IMR-90 (cell line): ENCODE measurements around the gene CDCP2. TPM values are rescaled to one million over a fixed set of nuclear protein-coding genes. Genes with fewer than 3 reads are reported as not detected.

Experiments used
- ATAC-seq: fragments of 200-7000 bp; cut with Tn5 transposase; 2 replicates; pipeline ENCODE4 v1.9.1; 2020; ENCODE audit warnings: low read depth, mild to moderate bottlenecking, moderate library complexity
- BruUV-seq: library from RNA; stranded (reverse); fragments of 400-500 nt; replicated peaks from 2 replicates; lab custom pipeline; 2021; lab: Mats Ljungman, UMichigan
- CTCF ChIA-PET: fragments of 300-600 bp; formaldehyde crosslinking; extraction: SDS; loops from one replicate; lab custom pipeline; 2021; ENCODE audit warnings: antibody characterized with exemption; lab: Yijun Ruan, JAX
- POLR2A ChIA-PET: fragments of 300-600 bp; sonication (Branson Sonifier 250); formaldehyde crosslinking; loops from one replicate; lab custom pipeline; 2022; ENCODE audit warnings: antibody characterized with exemption; ENCODE audit not compliant: unreplicated experiment; lab: Charles Lee
- DNase-seq: peaks from one replicate; pipeline ENCODE4 v3.0.0; 2013
- H2AFZ ChIP-seq: replicated peaks from 2 replicates; pipeline ENCODE3; 2013; ENCODE audit warnings: low read length, mild to moderate bottlenecking; ENCODE audit not compliant: poor library complexity
- H2AK5ac ChIP-seq: 2 replicates; pipeline ENCODE4 v1.6.1; 2013; ENCODE audit warnings: low read depth, low read length, inconsistent platforms
- H2AK9ac ChIP-seq: replicated peaks from 2 replicates; pipeline ENCODE3; 2013; ENCODE audit warnings: mild to moderate bottlenecking, low read depth, low read length, moderate library complexity; ENCODE audit not compliant: poor library complexity
- H2BK120ac ChIP-seq: 2 replicates; pipeline ENCODE4 v1.6.1; 2013; ENCODE audit warnings: low read depth, low read length, inconsistent platforms
- H2BK15ac ChIP-seq: 3 replicates; pipeline ENCODE4 v1.6.1; 2013; ENCODE audit warnings: low read depth, low read length, inconsistent platforms
- H2BK20ac ChIP-seq: 2 replicates; pipeline ENCODE4 v1.6.1; 2013; ENCODE audit warnings: low read depth, mild to moderate bottlenecking, inconsistent platforms, low read length, moderate library complexity
- H2BK5ac ChIP-seq: 2 replicates; pipeline ENCODE4 v1.6.1; 2013; ENCODE audit warnings: mild to moderate bottlenecking, low read depth, low read length, inconsistent platforms; ENCODE audit not compliant: poor library complexity, severe bottlenecking
- H3K14ac ChIP-seq: replicated peaks from 2 replicates; pipeline ENCODE4 v1.6.1; 2013; ENCODE audit warnings: low read depth, low read length, inconsistent platforms
- H3K18ac ChIP-seq: 2 replicates; pipeline ENCODE4 v1.6.1; 2013; ENCODE audit warnings: low read depth, low read length, control low read depth
- H3K23ac ChIP-seq: 2 replicates; pipeline ENCODE4 v1.6.1; 2013; ENCODE audit warnings: low read depth, low read length, inconsistent platforms
- H3K27ac ChIP-seq: 2 replicates; pipeline ENCODE4 v1.5.1; 2013; ENCODE audit warnings: mild to moderate bottlenecking, control low read depth, low read length; ENCODE audit not compliant: insufficient read depth
- H3K27me3 ChIP-seq: 2 replicates; pipeline ENCODE4 v1.6.1; 2013; ENCODE audit warnings: low read length; ENCODE audit not compliant: control insufficient read depth, insufficient read depth
- H3K36me3 ChIP-seq: 2 replicates; pipeline ENCODE4 v1.6.1; 2013; ENCODE audit warnings: low read length, mixed read lengths; ENCODE audit not compliant: control insufficient read depth, insufficient read depth
- H3K4ac ChIP-seq: 2 replicates; pipeline ENCODE4 v1.6.1; 2013; ENCODE audit warnings: low read depth, low read length, inconsistent platforms
- H3K4me1 ChIP-seq: 2 replicates; pipeline ENCODE4 v1.6.1; 2013; ENCODE audit warnings: low read length, mixed read lengths; ENCODE audit not compliant: control insufficient read depth, insufficient read depth
- H3K4me2 ChIP-seq: 2 replicates; pipeline ENCODE4 v1.6.1; 2013; ENCODE audit warnings: low read depth, mild to moderate bottlenecking, control low read depth, low read length, moderate library complexity
- H3K4me3 ChIP-seq: 2 replicates; pipeline ENCODE4 v1.5.1; 2013; ENCODE audit warnings: low read depth, mild to moderate bottlenecking, control low read depth, low read length, moderate library complexity; ENCODE audit not compliant: insufficient read depth
- H3K56ac ChIP-seq: 2 replicates; pipeline ENCODE4 v1.6.1; 2013; ENCODE audit warnings: low read length, inconsistent platforms; ENCODE audit not compliant: insufficient read depth; ENCODE audit errors: extremely low read depth
- H3K79me1 ChIP-seq, 2 experiments: 2 replicates each; pipeline ENCODE4 v1.6.1; 2013; ENCODE audit warnings: low read length in 2 of 2, inconsistent platforms in 1 of 2, low read depth in 1 of 2
- H3K9ac ChIP-seq: 2 replicates; pipeline ENCODE4 v1.6.1; 2013; ENCODE audit warnings: low read depth, low read length, control low read depth
- H3K9me1 ChIP-seq: 2 replicates; pipeline ENCODE4 v1.6.1; 2013; ENCODE audit warnings: low read length, inconsistent platforms; ENCODE audit not compliant: insufficient read depth
- H3K9me3 ChIP-seq: 2 replicates; pipeline ENCODE4 v1.6.1; 2013; ENCODE audit warnings: low read length; ENCODE audit not compliant: control insufficient read depth, insufficient read depth
- H4K20me1 ChIP-seq: 2 replicates; pipeline ENCODE4 v1.6.1; 2013; ENCODE audit warnings: low read length, inconsistent platforms; ENCODE audit not compliant: insufficient read depth
- H4K5ac ChIP-seq: 2 replicates; pipeline ENCODE4 v1.6.1; 2013; ENCODE audit warnings: mild to moderate bottlenecking, low read depth, low read length, control low read depth
- H4K8ac ChIP-seq, 2 experiments: 2 replicates each; pipeline ENCODE4 v1.6.1; 2013; ENCODE audit warnings: low read depth in 2 of 2, low read length in 2 of 2, control low read depth in 1 of 2, inconsistent platforms in 1 of 2
- H4K91ac ChIP-seq: 2 replicates; pipeline ENCODE4 v1.6.1; 2013; ENCODE audit warnings: low read depth, low read length, inconsistent platforms; ENCODE audit not compliant: insufficient read depth
- MAFK ChIP-seq: IDR thresholded peaks from 2 replicates; pipeline ENCODE4 v1.6.1; 2012; ENCODE audit warnings: low read depth, low read length, improper control_type of control experiment
- SMC3 ChIP-seq: fragments of 150-350 bp; IDR thresholded peaks from 2 replicates; pipeline ENCODE4 v1.6.1; 2016; ENCODE audit warnings: low read depth, mild to moderate bottlenecking, antibody characterized with exemption, low read length, moderate library complexity
- USF2 ChIP-seq: fragments of 150-350 bp; IDR thresholded peaks from 2 replicates; pipeline ENCODE4 v1.6.1; 2017; ENCODE audit warnings: mild to moderate bottlenecking, antibody characterized with exemption, low read length, low read depth
- WGBS, 2 experiments: methylation state at CpG; one replicate each; pipeline versions ENCODE4 v1.1.5 to v1.1.7; 2013; ENCODE audit warnings: missing lambda C conversion rate in 2 of 2; ENCODE audit not compliant: insufficient read length in 1 of 2; ENCODE audit errors: extremely low coverage in 2 of 2; 5-methylcytosine and 5-hydroxymethylcytosine counted together
- dilution Hi-C: fragments of 300-500 bp; cut with HindIII; formaldehyde crosslinking; loops from one replicate; pipeline ENCODE4 v1.14.3; 2018; ENCODE audit warnings: low sequenced_read_pairs; ENCODE audit not compliant: unreplicated experiment
- in situ Hi-C: fragments of 300-500 bp; cut with MboI; formaldehyde crosslinking; loops from 3 replicates; pipeline ENCODE4 v1.14.3; 2019; ENCODE audit warnings: low sequenced_read_pairs, inconsistent platforms, mixed read lengths
- intact Hi-C: fragments of 100-400 bp; cut with micrococcal nuclease; formaldehyde crosslinking; loops from 2 replicates; pipeline ENCODE4 v1.10.0; 2022
- polyA plus RNA-seq, 3 experiments: library from polyadenylated mRNA; depleted of rRNA; stranded (reverse); fragments of >200 nt; gene quantifications; 2 replicates each; pipeline ENCODE4 v1.2.3, GENCODE V29; 2012; ENCODE audit warnings: low replicate concordance in 1 of 3
- total RNA-seq: library from RNA; depleted of rRNA; stranded (reverse); fragments of >200 nt; gene quantifications from 2 replicates; pipeline ENCODE4 v1.2.3, GENCODE V29; 2012

The CDCP2 gene
- total and polyA plus RNA-seq, 2 of the 4 experiments (the other 2 are of a cell fraction) = not detected

- H2BK120ac ChIP-seq = no peak overlapping the region
- H3K9ac ChIP-seq = no peak overlapping the region
- no CpG with 5 or more reads among the region's 3 CpGs for WGBS, 2 experiments
- no peak overlapping the region for H2BK15ac ChIP-seq
- no peak overlapping the region for H3K4ac ChIP-seq
- H4K20me1 ChIP-seq = no peaks in the 10 kb centered on the region
- H4K8ac ChIP-seq = no peak overlapping the region
- no peak overlapping the region for H4K91ac ChIP-seq
- H2BK20ac ChIP-seq = no peak overlapping the region
- in situ Hi-C loops (no loop called here), dilution Hi-C loops (no loop called here), intact Hi-C loops (no loop called here)
- H2AK5ac ChIP-seq = no peak overlapping the region
- H3K4me3 ChIP-seq = no peak overlapping the region
- no TSS peak for BruUV-seq
- ATAC-seq = no peak
- ChIA-PET CTCF (no interaction called here), POLR2A (no interaction called here)
- H3K18ac ChIP-seq = no peak overlapping the region
- no peak overlapping the region for H4K5ac ChIP-seq
- no peak overlapping the region for H3K56ac ChIP-seq
- no peaks in the 10 kb centered on the region for H3K9me1 ChIP-seq
- no peaks in the 10 kb centered on the region for H3K79me1 ChIP-seq
- TF ChIP-seq SMC3 (no peak), MAFK (no peak), USF2 (no peak)
- H2BK5ac ChIP-seq = no peak overlapping the region
- H3K9me3 ChIP-seq = no peaks in the 10 kb centered on the region
- H3K27ac ChIP-seq = no peak overlapping the region
- H3K4me2 ChIP-seq = no peak overlapping the region
- no peak overlapping the region for H3K23ac ChIP-seq
- no peak for DNase-seq
- peaks cover 4% of the 10 kb centered on the region; the same call in 1 of the 2 replicates for H3K36me3 ChIP-seq
- H3K4me1 ChIP-seq = no peaks in the 10 kb centered on the region
- H3K14ac ChIP-seq = no peak overlapping the region
- H3K27me3 ChIP-seq = no peaks in the 10 kb centered on the region
- no peak overlapping the region for H2AK9ac ChIP-seq
- H2AFZ ChIP-seq = no peak overlapping the region
These were observed 61.1 kb downstream of the CDCP2 start for GRCh38 chr1:54091666-54092065.
